ENCODE measurements around the gene CAP1. TPM values are rescaled to one million over a fixed set of nuclear protein-coding genes. Genes with fewer than 3 reads are reported as not detected.

The CAP1 gene
- total RNA-seq, 1 experiment from 2014 or later: 255 TPM

GRCh38 chr1:40003156-40004093 is 37.1 kb upstream of the CAP1 start:
- H3K27me3 Mint-ChIP-seq (ENCODE audit: low read depth): no peaks in the 10 kb centered on the region
- no peak overlapping the region for H4K8ac ChIP-seq (replicated peaks; ENCODE audit: insufficient read length, low read depth, low read length)
- H2AFZ ChIP-seq (ENCODE audit: low read length): no peak overlapping the region
- H4K5ac ChIP-seq (ENCODE audit: insufficient read length, low read depth, low read length): no peak overlapping the region
- no peak overlapping the region for H3K56ac ChIP-seq (ENCODE audit: insufficient read length, low read depth, low read length)
- no peak for DNase-seq
- H3K79me1 ChIP-seq (ENCODE audit: insufficient read depth, low read depth, low read length, poor library complexity, severe bottlenecking): no peaks in the 10 kb centered on the region
- H2BK5ac ChIP-seq (ENCODE audit: insufficient read length, low read length): no peak overlapping the region
- H3K14ac ChIP-seq (ENCODE audit: insufficient read depth, low read length): no peak overlapping the region
- peaks cover 0 to 4% of the 10 kb centered on the region in 2 experiments; a peak in 3 of 5 replicates for H3K9me3 Mint-ChIP-seq
- H4K91ac ChIP-seq (ENCODE audit: insufficient read length, low read depth, low read length): no peak overlapping the region
- H3K9ac ChIP-seq (ENCODE audit: extremely low read depth, insufficient read length, low read length): no peak overlapping the region
- H4K20me1 ChIP-seq (ENCODE audit: control insufficient read depth, insufficient read depth, insufficient read length): no peaks in the 10 kb centered on the region
- H3K36me3 Mint-ChIP-seq (ENCODE audit: insufficient read depth in 1 of 3, low read depth in 3 of 3): no peaks in the 10 kb centered on the region; a peak in 3 of 7 replicates
- no peak overlapping the region for H2BK12ac ChIP-seq (ENCODE audit: insufficient read length, low read depth, low read length)
- H3K18ac ChIP-seq (ENCODE audit: insufficient read length, low read depth, low read length): no peak overlapping the region
- no CpG with 5 or more reads among the region's 10 CpGs for WGBS (ENCODE audit: extremely low coverage, insufficient read length, low lambda C conversion rate)
- no peaks in the 10 kb centered on the region for H3K4me1 ChIP-seq (ENCODE audit: insufficient read depth, low read length)
- no peak overlapping the region for H3K4me3 Mint-ChIP-seq
- no peak overlapping the region for H2AK5ac ChIP-seq (ENCODE audit: insufficient read length, low read length)
- H3K27me3 ChIP-seq (ENCODE audit: insufficient read depth, low read length): no peaks in the 10 kb centered on the region
- no peak overlapping the region for H3K27ac Mint-ChIP-seq
- no peak overlapping the region for H3K23ac ChIP-seq (ENCODE audit: insufficient read length, low read depth, low read length)
- H2BK120ac ChIP-seq (ENCODE audit: low read depth, low read length, poor library complexity, severe bottlenecking): no peak overlapping the region
- no peak overlapping the region for H2BK15ac ChIP-seq (ENCODE audit: low read depth, low read length)
- no peaks in the 10 kb centered on the region for H3K23me2 ChIP-seq (ENCODE audit: insufficient read length, low read depth, low read length, poor library complexity, severe bottlenecking)
- H3K27ac ChIP-seq (ENCODE audit: insufficient read length, low read depth, low read length): no peak overlapping the region
- H2BK20ac ChIP-seq (ENCODE audit: low read depth, low read length, poor library complexity, severe bottlenecking): no peak overlapping the region
- H3K4me1 Mint-ChIP-seq: peaks cover 5 to 12% of the 10 kb centered on the region in 2 experiments
- no peak overlapping the region for H3T11ph ChIP-seq (ENCODE audit: low read length)
- 0 out of 2 replicates have a peak, but pooled peaks cover 2% of the 10 kb centered on the region for H3K79me2 ChIP-seq (ENCODE audit: insufficient read depth, low read length)
- TF ChIP-seq, protein P1, sequence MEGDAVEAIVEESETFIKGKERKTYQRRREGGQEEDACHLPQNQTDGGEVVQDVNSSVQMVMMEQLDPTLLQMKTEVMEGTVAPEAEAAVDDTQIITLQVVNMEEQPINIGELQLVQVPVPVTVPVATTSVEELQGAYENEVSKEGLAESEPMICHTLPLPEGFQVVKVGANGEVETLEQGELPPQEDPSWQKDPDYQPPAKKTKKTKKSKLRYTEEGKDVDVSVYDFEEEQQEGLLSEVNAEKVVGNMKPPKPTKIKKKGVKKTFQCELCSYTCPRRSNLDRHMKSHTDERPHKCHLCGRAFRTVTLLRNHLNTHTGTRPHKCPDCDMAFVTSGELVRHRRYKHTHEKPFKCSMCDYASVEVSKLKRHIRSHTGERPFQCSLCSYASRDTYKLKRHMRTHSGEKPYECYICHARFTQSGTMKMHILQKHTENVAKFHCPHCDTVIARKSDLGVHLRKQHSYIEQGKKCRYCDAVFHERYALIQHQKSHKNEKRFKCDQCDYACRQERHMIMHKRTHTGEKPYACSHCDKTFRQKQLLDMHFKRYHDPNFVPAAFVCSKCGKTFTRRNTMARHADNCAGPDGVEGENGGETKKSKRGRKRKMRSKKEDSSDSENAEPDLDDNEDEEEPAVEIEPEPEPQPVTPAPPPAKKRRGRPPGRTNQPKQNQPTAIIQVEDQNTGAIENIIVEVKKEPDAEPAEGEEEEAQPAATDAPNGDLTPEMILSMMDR (conservative IDR thresholded peaks at IDR 0.05): no peak
- H3K4ac ChIP-seq (ENCODE audit: low read depth, low read length): no peak overlapping the region
- H3K4me2 ChIP-seq (ENCODE audit: insufficient read depth, insufficient read length, low read length): no peak overlapping the region
- no peaks in the 10 kb centered on the region for H3K9me3 ChIP-seq (ENCODE audit: control insufficient read depth, low read depth, low read length)
